GM15510 (cell line): ENCODE data around the gene ELMO1.

Experiments
- POLR2A ChIP-seq: IDR thresholded peaks from 3 replicates; pipeline ENCODE4 v1.6.1; 2011; ENCODE audit warnings: borderline replicate concordance; ENCODE audit not compliant: insufficient read length; ENCODE audit errors: extremely low read depth

Gene ELMO1

DNA sequence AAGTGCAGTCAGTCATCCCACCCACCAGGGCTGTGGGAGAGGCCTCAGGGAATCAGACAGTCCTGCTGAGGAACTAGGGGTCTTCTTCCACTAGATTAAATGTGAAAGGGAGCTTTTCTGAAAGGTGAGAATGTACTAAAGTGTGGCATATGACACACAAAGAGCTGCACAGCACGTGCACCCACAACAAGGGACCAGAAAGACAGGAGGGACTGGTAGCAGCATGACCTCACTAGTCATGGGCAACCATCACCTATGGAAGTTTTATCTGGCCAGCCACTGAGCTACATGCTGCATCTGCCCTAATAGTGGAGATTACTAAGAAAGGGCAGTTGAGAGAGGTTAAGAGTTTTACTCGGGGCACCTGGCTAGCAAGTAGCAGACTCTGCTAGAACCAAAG, 519.9 kb downstream of the ELMO1 start:
- no peak for TF ChIP-seq POLR2A

DNA sequence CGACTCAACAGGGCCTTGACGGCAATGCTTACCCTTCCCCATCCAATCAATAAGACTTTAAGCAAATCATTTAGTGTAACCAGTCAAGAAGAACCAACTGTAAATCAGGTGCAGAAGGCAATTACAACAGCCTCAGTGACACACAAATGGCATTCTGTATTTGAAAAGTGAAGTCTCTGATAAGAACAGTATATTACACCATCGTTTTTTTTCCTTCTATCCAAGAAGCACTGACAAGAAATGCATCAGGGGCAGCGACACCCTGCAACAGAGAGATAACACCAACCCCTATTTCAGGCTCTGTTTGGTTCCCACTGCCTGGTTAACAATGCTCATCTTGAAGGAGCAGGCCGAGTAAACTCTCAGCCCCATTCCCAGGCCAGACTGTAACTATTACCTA, 520.4 kb downstream of the ELMO1 start:
- no peak for TF ChIP-seq POLR2A

DNA sequence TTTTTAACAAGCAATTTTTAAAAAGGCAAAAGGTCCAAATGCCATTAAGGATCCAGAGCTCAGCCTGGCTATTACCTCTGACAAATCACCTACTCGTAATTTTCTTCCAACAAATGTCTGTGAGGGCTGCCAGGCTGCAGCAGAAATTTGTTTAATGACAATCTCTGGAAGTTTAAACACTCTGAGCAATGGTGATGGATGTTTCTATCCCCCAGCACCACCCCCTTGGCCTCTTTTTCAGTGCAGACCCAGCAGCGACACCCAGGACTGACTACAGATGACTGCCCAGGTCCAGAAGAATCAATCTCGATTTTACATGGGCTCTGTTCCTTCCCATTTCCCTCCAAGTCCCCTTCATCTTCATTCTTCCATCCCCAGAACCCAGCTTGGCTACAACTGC, 523.0 kb downstream of the ELMO1 start:
- no peak for TF ChIP-seq POLR2A

DNA sequence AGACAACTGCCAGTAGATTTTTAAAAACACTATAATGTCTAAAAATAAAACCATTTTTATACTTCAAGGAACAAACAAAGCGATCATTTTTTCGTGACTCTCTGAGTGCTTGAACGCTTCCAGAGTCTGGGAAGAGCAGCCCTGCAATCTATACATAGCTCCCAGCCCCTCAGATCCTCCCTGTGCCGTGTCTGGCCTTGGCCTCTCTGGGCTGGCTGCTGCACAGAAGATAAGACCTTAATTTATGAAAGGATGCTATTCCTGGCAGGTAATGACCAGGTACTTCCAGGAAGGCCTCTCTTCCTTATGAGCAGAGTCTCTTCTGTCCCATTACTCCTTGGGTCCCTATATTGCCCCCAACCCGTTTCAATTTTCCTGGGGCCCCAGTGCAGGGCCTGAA, 523.5 kb downstream of the ELMO1 start:
- TF ChIP-seq POLR2A = no peak

DNA sequence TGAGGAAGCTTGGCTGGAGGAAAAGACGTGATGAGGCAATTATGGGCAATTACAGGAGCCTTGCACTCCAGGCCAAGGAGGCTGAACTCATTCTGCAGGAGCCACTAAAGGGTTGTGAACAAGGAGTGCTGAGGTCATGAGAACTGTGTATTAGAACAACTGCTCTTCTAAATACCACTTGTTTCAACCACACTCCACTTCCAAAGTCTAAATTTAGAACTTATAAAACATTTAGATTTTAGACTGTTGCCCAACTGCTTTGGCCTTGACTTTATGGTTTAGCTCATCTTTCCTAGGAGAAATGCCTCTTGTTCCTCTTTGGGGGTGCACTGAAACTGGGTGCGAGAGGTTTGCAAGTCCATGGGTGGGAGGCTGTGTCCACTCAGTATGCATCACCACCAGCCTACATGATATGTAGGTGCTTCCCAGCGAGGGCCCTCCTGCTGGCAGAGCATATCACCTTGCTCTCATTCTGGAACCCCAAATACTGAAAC, 524.7 kb downstream of the ELMO1 start:
- no peak for TF ChIP-seq POLR2A

DNA sequence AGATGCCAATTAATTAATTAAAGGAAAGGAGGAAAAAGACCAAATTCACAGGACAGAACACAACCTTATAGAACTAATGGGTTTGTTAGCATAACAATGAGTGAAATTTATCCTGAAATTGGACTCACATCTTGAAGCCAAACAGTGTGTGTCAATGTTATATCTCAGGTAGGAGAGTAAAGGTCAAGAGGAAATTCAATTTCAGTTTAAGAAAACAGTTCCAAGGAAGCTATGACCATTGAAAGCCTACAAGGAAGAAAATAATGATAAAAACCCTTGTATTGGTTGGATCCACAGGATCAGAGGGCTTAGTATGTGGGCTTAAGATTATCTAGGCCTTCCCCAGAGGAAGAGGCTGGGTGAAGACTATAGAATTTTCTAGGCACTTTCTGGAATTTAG, 525.5 kb downstream of the ELMO1 start:
- no peak for TF ChIP-seq POLR2A

DNA sequence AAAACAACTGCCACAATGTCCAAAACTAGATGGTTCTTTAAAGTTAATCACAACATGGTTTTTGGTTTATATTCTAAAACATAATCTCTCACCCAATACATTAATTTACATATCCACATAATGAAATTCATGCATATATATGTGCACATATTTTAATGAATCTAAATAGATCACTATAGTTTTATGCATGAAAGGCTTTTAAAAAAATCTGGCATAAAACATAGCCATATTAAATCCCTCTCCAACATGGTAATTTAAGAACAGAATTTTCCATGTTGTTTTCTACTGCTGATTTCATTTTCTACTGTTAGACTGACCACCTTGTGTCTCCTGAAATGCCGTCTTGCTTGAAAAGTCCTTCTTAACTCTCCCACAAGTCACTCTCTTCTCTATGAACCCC, 528.2 kb downstream of the ELMO1 start:
- TF ChIP-seq POLR2A = no peak

DNA sequence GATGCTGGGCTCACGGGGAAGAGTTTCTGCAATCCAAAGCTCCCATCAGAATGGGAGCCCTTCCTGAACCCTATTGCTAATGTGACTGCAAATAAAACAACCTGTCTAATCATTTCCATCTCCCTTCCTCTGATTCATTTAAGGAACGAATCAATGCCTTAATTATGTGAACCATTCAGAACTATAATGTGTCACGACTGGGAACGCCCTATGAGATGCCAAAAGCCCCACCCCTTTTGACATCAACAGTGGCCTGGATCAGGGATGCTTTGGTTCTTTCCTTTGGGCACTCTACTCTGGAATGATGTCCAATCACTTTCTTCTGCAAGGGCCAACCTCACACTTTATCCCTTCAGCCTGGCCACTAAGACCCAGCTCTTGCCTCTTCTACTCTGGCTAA, 528.9 kb downstream of the ELMO1 start:
- TF ChIP-seq POLR2A = no peak

DNA sequence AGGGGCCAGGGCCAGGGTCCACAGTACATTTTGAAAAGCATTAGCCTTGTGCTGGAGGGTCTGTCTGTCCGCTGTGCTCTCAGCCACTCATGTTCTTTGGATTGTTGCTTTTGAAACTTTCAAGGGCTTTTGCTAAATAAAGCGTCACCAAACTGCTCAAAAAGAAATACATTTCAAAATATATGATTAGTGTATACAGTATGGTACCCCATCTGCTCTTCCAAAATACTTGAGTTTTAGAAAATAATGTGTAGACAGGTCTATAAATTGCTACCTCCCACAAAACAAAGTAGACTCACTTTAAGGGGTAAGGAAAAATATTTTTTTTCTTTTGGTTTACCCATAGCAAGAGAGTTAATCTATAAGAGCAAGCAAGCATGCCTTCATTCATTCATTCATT, 530.1 kb downstream of the ELMO1 start:
- TF ChIP-seq POLR2A = no peak

DNA sequence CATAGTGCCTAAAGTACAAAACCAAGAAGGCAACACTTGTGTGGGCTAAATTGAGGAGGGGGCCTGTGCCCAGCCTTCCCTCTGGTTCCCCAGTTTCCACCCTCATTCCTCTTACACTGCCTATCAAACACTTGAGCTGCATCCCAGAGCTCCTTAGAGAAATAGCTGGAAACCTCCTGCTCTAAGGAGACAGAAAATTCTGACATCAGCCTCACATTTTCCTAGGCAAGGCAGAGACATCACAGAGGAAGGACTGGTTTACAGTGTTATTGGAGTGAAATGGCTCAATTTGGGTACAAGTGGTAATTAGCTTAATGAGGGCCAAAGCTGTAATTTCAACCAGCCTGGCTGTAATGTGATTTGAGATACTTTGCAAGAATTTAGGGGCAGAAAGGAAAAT, 532.0 kb downstream of the ELMO1 start:
- no peak for TF ChIP-seq POLR2A

DNA sequence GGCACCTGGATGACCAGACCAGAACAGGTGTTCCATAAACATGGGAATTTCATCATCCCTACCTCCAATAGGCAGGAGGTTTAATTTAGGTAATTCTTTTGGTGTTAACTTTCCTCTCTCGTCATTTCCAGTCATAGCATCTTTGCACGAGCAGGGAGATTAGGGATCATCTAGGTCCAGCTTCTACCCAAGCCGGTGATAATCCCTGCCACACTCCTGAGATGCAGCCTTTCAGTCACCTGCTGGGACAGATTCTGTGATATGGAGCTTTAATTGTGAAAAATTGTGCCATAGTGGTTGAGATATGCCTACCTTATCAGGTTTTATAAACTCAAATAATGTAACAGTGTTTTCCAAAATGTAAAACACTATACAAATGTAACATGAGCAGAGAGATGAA, 532.5 kb downstream of the ELMO1 start:
- TF ChIP-seq POLR2A = no peak

DNA sequence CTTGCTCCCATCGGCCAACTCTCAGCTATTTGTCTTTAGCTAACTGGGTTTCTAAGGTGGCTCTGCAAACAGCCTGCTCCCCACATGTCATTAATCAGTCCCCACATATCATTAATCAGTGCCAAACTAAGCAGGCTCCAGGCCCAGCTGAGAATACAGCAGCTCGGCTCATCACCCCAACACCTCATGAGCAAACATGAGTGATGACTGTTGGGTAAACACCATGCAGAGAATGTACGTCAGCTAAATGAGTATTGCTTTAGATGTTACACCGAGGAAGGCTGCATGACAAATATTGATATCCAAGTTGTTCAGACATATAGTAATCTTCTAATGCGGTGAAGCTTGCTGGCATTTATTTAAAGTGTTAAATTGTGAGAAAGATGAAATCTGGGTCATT, 536.9 kb downstream of the ELMO1 start:
- no peak for TF ChIP-seq POLR2A

DNA sequence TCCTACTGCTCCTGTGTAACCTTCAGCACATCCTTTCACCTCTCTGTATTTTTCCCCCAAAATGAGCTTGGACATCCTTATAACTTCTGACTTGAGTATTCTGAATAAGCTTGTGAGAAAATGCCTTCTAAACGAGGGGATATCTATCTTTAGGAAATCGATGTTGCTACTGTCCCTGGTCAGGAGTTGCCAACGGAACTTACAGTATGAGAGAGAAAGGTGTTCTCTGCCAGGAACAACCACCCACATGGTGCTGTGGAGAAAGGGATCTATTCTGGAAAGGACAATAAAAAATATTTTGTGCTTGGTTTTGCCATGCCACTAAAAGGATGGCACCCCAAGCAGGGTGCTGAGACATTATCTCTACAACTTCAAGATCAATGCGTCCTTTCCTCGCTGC, 537.8 kb downstream of the ELMO1 start:
- TF ChIP-seq POLR2A = no peak

DNA sequence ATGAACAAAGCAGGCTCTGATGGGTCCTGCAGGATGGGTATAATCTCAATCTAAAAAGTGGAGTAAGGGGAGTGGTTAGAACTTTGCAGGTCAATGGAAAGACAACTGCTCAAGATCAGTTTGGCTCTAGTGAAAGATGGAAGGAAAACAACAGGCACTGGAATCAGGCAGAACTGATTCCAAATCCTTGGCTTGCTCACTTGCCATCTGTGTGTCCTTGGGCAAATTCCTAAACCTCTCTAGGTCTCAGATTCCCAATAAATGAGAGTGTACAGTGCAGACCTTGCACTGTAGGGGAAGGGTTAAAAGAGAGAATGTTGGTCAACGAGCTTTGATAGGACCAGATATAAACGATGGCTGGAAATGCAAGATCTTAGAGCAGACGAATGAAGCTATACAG, 538.3 kb downstream of the ELMO1 start:
- TF ChIP-seq POLR2A = no peak

DNA sequence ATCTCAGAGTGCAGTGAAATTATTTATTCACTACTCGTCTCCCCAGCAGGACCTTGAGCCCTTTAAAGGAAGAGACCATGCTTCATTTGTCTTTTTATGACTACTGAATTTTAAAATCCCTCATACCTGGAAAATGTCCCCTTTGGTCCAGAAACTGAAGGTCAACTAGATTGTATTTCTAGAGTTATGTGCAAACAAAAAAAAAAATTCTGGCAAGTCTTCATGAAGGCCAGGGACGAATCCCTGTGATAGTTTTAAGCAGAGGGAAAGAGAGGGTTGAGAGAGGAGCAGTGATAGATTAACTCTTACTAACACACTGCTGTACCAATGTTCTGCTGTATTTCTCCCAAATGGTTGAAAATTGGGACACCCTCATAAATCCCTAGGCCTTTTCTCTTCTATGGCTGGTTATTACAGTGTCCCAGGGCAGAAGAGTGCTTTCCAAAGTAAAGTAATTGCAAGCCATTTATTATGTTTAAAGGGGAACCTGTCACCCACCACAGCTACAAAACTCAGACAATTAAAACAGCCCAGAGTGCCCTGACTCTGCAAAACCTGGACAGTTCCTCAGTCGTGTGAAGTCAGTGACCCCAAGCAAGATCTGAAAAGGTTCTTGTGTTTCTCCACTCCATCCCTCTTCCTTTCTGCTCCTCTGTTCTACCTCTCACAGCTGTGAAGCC, 541.6 kb downstream of the ELMO1 start:
- no peak for TF ChIP-seq POLR2A

DNA sequence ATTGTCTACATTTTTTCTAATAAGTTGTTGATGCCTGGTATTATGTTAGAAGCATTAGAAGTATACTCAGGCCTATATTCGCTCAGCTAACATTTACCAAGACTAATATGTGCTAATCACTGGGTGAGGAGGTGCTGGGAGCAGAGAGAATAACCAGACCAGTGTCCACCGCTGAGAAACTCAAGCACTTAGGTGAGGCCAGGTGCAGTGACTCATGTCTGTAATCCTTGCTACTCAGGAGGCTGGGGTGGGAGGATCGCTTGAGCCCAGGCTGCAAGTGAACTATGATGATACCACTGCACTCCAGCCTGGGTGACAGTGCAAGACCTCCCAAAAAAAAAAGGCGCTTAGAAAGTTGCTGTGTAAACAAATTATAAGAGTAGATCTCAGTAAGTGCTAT, 542.2 kb downstream of the ELMO1 start:
- TF ChIP-seq POLR2A = no peak

DNA sequence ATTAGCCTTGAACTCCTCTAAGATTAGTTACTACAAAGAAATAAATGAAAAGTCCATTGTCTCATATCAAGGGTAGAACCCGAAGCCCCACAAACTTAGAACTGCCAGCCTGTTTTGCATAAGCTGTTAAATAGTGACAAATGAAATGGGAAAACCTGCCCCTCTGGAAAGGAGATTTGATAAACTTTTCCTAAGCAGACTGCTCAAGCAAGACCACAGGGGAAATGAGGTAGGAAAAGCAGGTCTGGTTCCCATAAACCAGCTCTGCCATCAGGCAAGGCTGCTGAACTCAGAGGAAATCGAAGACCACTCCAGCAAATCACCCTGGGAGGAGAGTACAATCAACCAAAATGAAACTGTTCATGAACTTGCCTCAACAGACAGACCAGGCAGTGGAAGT, 542.8 kb downstream of the ELMO1 start:
- no peak for TF ChIP-seq POLR2A
